SU-DHL-6 (cell line): ENCODE data around the gene WDR4.

Experiments
- H2AFZ ChIP-seq: fragments of 200-600 bp; sonication (generic); 2 replicates; pipeline ENCODE4 v1.6.1; 2014; ENCODE audit warnings: low read depth, mild to moderate bottlenecking, moderate library complexity, mixed read lengths, antibody characterized with exemption, low read length; ENCODE audit not compliant: severe bottlenecking
- H3F3A ChIP-seq: fragments of 200-600 bp; shearing (Covaris generic); 2 replicates; pipeline ENCODE4 v1.6.0; 2016; ENCODE audit warnings: antibody characterized with exemption, mild to moderate bottlenecking; ENCODE audit not compliant: insufficient read depth
- H3K27ac ChIP-seq: fragments of 200-600 bp; sonication (generic); 2 replicates; pipeline ENCODE4 v1.5.1; 2016; ENCODE audit warnings: low read depth, mild to moderate bottlenecking, low read length, moderate library complexity, mixed read lengths
- H3K27me3 ChIP-seq: fragments of 200-600 bp; sonication (generic), shearing (Covaris generic); 2 replicates; pipeline ENCODE4 v1.6.0; 2014; ENCODE audit warnings: mild to moderate bottlenecking, low read length
- H3K36me3 ChIP-seq: fragments of 200-600 bp; sonication (generic); 2 replicates; pipeline ENCODE4 v1.6.1; 2014; ENCODE audit warnings: mild to moderate bottlenecking, low read length, mixed read lengths
- H3K4me2 ChIP-seq: fragments of 300-600, 200-600 bp; shearing (Covaris generic), sonication (generic); 2 replicates; pipeline ENCODE4 v1.6.0; 2014; ENCODE audit warnings: low read length, low read depth, mild to moderate bottlenecking; ENCODE audit not compliant: poor library complexity, severe bottlenecking
- H3K4me3 ChIP-seq: fragments of 200-600 bp; sonication (generic); 2 replicates; pipeline ENCODE4 v1.5.1; 2014; ENCODE audit warnings: antibody characterized with exemption, low read length, mild to moderate bottlenecking, mixed read lengths; ENCODE audit not compliant: insufficient read depth, poor library complexity, severe bottlenecking
- H3K79me2 ChIP-seq: fragments of 200-600 bp; sonication (generic); 2 replicates; pipeline ENCODE4 v1.6.1; 2014; ENCODE audit warnings: mild to moderate bottlenecking, low read length, moderate library complexity; ENCODE audit not compliant: insufficient read depth
- H3K9ac ChIP-seq: fragments of 200-600 bp; sonication (generic); 2 replicates; pipeline ENCODE4 v1.7.0; 2014; ENCODE audit warnings: mild to moderate bottlenecking, low read length
- H3K9me2 ChIP-seq: fragments of 200-600 bp; sonication (generic); replicated peaks from 2 replicates; pipeline ENCODE4 v1.6.1; 2014; ENCODE audit warnings: low read length; ENCODE audit not compliant: insufficient read depth
- H3K9me3 ChIP-seq: fragments of 200-600 bp; sonication (generic); 2 replicates; pipeline ENCODE4 v1.6.1; 2014; ENCODE audit warnings: low read length, mixed read lengths; ENCODE audit not compliant: insufficient read depth
- H4K20me1 ChIP-seq: fragments of 200-600 bp; sonication (generic); 2 replicates; pipeline ENCODE4 v1.6.1; 2014; ENCODE audit warnings: low read depth, mild to moderate bottlenecking, antibody characterized with exemption, low read length, moderate library complexity, mixed read lengths
- EZH2phosphoT487 ChIP-seq: fragments of 200-600 bp; sonication (generic), shearing (Covaris generic); conservative IDR thresholded peaks from 2 replicates; pipeline ENCODE4 v1.6.1; 2018; ENCODE audit warnings: mild to moderate bottlenecking, antibody characterized with exemption, low read length, moderate library complexity, mixed read lengths
- TF ChIP-seq, protein P1 (sequence below): fragments of 200-600 bp; sonication (generic); IDR thresholded peaks from one replicate; pipeline ENCODE4 v1.5.1; 2017; ENCODE audit warnings: antibody characterized with exemption, mild to moderate bottlenecking, low read length, moderate library complexity; ENCODE audit not compliant: insufficient read depth, poor library complexity, severe bottlenecking

Gene WDR4

GRCh38 chr21:42837421-42838211 lies 41.7 kb downstream of the WDR4 start:
- Histone ChIP-seq H3K4me2 (no peak overlapping the region), H3K9me3 (no peaks in the 10 kb centered on the region), H3K27ac (no peak overlapping the region), H3K27me3 (no peaks in the 10 kb centered on the region), H3K4me3 (no peak overlapping the region), H4K20me1 (no peaks in the 10 kb centered on the region; the same call in 1 of the 2 replicates), H2AFZ (no peak overlapping the region), H3K36me3 (peaks cover 6% of the 10 kb centered on the region), H3F3A (peaks cover 4% of the 10 kb centered on the region; the same call in 1 of the 2 replicates), H3K9ac (no peak overlapping the region), H3K9me2 (no peaks in the 10 kb centered on the region), H3K79me2 (no peaks in the 10 kb centered on the region)
- TF ChIP-seq EZH2phosphoT487, result no peak
- TF ChIP-seq, protein P1, sequence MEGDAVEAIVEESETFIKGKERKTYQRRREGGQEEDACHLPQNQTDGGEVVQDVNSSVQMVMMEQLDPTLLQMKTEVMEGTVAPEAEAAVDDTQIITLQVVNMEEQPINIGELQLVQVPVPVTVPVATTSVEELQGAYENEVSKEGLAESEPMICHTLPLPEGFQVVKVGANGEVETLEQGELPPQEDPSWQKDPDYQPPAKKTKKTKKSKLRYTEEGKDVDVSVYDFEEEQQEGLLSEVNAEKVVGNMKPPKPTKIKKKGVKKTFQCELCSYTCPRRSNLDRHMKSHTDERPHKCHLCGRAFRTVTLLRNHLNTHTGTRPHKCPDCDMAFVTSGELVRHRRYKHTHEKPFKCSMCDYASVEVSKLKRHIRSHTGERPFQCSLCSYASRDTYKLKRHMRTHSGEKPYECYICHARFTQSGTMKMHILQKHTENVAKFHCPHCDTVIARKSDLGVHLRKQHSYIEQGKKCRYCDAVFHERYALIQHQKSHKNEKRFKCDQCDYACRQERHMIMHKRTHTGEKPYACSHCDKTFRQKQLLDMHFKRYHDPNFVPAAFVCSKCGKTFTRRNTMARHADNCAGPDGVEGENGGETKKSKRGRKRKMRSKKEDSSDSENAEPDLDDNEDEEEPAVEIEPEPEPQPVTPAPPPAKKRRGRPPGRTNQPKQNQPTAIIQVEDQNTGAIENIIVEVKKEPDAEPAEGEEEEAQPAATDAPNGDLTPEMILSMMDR, result no peak

- H3K27ac ChIP-seq, result no peak overlapping the region
- H3K9me3 ChIP-seq, result no peaks in the 10 kb centered on the region
- no peaks in the 10 kb centered on the region for H3K9me2 ChIP-seq
- H4K20me1 ChIP-seq, result no peaks in the 10 kb centered on the region; the same call in 1 of the 2 replicates
- no peak overlapping the region for H3K9ac ChIP-seq
- H3F3A ChIP-seq, result peaks cover 4% of the 10 kb centered on the region; the same call in 1 of the 2 replicates
- TF ChIP-seq, protein P1, result no peak
- no peak for TF ChIP-seq EZH2phosphoT487
- no peaks in the 10 kb centered on the region for H3K27me3 ChIP-seq
- H3K4me3 ChIP-seq, result no peak overlapping the region
- H3K79me2 ChIP-seq, result no peaks in the 10 kb centered on the region
- no peak overlapping the region for H3K4me2 ChIP-seq
- no peak overlapping the region for H2AFZ ChIP-seq
- peaks cover 6% of the 10 kb centered on the region for H3K36me3 ChIP-seq
Measured at GRCh38 chr21:42836767-42837301, 42.5 kb downstream of the WDR4 start.

- Histone ChIP-seq H3K9me3 (no peaks in the 10 kb centered on the region), H3F3A (peaks cover 4% of the 10 kb centered on the region; the same call in 1 of the 2 replicates), H4K20me1 (no peaks in the 10 kb centered on the region; the same call in 1 of the 2 replicates), H3K9me2 (no peaks in the 10 kb centered on the region), H3K4me3 (no peak overlapping the region), H3K9ac (no peak overlapping the region), H3K36me3 (peaks cover 6% of the 10 kb centered on the region), H3K79me2 (no peaks in the 10 kb centered on the region), H2AFZ (no peak overlapping the region), H3K27ac (no peak overlapping the region), H3K4me2 (no peak overlapping the region), H3K27me3 (no peaks in the 10 kb centered on the region)
- TF ChIP-seq EZH2phosphoT487, result no peak
- TF ChIP-seq, protein P1, result no peak
Measured at GRCh38 chr21:42836402-42836666, 43.0 kb downstream of the WDR4 start.
